Heart left ventricle (tissue), 13 donors: ENCODE measurements around the gene INSR.

Source experiments
- POLR2A ChIP-seq, 2 donors: fragments of 450-650 bp; IDR thresholded peaks; one replicate each; pipeline ENCODE4 v1.6.1; 2017; ENCODE audit warnings: antibody characterized with exemption in 2 of 2, mild to moderate bottlenecking in 2 of 2, moderate library complexity in 2 of 2
- TF ChIP-seq, protein P1 (sequence below), 12 donors: fragments of 200-600 bp; sonication (generic) in 4 of 12; IDR thresholded peaks; one replicate each; pipeline versions ENCODE4 v1.5.0 to v1.8.0; 2018 to 2022; ENCODE audit warnings: antibody characterized with exemption in 12 of 12, mild to moderate bottlenecking in 5 of 12
- donor health status: ischemic (EF 13 %, LVEDD 7.1; RV severe dilation, severe dysfunction).
- donor health status: DM: no; HTN: yes; CAD: no.
- donor health status: DM: no; HTN: no; CAD: no.
- donor health status: ischemic (EF 25% LVEDD 6.9; RV normal size, moderate dysfunction).
- donor health status: ischemic (EF 25% LVEDD 5.7; RV mildly dilated, moderate dysfunction).
- donor health status: ischemic (EF 35%, LVEDD 5.7; RV mildly dilated, moderate dysfunction).
- donor health status: nonischemic (EF 11% LVEDD 7.7; RV severe dilation, severe dysfunction).
- donor health status: DM: yes; HTN: yes; CAD: no.
- donor health status: PGD.
- donor health status: ischemic (EF 29% LVEDD 5.4; RV normal size, mild dysfunction).
- donor health status: nonischemic (EF 23%, LVEDD 6.1; RV moderate dilation, normal function).

DNA sequence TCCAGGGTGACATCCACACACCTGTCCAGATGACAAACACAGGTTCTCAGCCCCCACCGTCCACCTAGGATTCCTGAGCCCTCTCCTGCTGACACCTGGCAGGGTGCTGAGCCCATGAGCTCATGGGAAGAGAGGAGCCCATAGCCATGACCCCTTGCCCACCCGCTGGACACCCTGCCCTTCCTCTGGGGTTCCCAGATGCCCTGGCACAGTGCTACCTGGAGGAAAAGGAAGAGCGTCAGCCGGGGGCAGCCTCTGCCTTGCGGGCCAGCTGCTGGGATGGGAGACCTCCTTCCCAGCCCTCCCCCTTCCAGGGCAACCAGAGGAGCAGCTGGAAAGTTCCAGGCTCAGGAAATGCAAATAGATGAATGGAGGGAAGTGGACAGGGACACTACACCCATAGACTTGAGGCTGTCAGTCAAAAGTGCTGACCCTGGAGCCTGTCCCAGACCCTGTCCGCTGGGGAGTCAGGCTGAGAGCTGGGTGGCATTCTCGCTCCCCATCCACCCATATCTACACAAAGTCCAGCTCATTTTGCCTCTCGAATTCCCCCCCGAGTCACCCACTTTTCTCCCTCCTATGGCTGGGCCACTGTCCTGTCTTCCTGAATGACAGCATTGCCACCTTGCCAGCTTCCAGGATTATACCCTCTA, 42.2 kb upstream of the INSR start:
- TF ChIP-seq, protein P1, sequence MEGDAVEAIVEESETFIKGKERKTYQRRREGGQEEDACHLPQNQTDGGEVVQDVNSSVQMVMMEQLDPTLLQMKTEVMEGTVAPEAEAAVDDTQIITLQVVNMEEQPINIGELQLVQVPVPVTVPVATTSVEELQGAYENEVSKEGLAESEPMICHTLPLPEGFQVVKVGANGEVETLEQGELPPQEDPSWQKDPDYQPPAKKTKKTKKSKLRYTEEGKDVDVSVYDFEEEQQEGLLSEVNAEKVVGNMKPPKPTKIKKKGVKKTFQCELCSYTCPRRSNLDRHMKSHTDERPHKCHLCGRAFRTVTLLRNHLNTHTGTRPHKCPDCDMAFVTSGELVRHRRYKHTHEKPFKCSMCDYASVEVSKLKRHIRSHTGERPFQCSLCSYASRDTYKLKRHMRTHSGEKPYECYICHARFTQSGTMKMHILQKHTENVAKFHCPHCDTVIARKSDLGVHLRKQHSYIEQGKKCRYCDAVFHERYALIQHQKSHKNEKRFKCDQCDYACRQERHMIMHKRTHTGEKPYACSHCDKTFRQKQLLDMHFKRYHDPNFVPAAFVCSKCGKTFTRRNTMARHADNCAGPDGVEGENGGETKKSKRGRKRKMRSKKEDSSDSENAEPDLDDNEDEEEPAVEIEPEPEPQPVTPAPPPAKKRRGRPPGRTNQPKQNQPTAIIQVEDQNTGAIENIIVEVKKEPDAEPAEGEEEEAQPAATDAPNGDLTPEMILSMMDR (IDR thresholded peaks at IDR 0.05): no peak
- TF ChIP-seq POLR2A (IDR thresholded peaks at IDR 0.05): no peak
